OCI-LY7 (cell line): ENCODE measurements around the gene MRPS17. TPM values are rescaled to one million over a fixed set of nuclear protein-coding genes. Genes with fewer than 3 reads are reported as not detected.

ENCODE experiments used
- Bru-seq: library from RNA; stranded (reverse); fragments of 400-500 nt; gene quantifications from one replicate; lab custom pipeline; 2021; lab: Mats Ljungman, UMichigan
- BruChase-seq, 2 experiments: library from RNA; stranded (reverse); fragments of 400-500 nt; gene quantifications; one replicate each; lab custom pipeline; 2021; lab: Mats Ljungman, UMichigan
- BruUV-seq: library from RNA; stranded (reverse); fragments of 400-500 nt; replicated peaks from 2 replicates; lab custom pipeline; 2021; lab: Mats Ljungman, UMichigan
- CTCF ChIA-PET: fragments of 300-600 bp; sonication (Branson Sonifier 250); formaldehyde crosslinking; loops from one replicate; lab custom pipeline; 2022; ENCODE audit warnings: antibody characterized with exemption; ENCODE audit not compliant: unreplicated experiment; lab: Charles Lee
- POLR2A ChIA-PET: fragments of 300-600 bp; sonication (Branson Sonifier 250); formaldehyde crosslinking; loops from one replicate; lab custom pipeline; 2022; ENCODE audit warnings: antibody characterized with exemption; lab: Charles Lee
- DNase-seq: peaks from one replicate; pipeline ENCODE4 v3.0.0-alpha.2; 2015; ENCODE audit warnings: low spot score
- H2AFZ ChIP-seq: fragments of 200-600 bp; sonication (generic), shearing (Covaris generic); 2 replicates; pipeline ENCODE4 v1.6.1; 2014; ENCODE audit warnings: mild to moderate bottlenecking, antibody characterized with exemption, low read length, moderate library complexity
- H3K27ac ChIP-seq: fragments of 200-600 bp; sonication (generic); 2 replicates; pipeline ENCODE4 v1.5.1; 2014; ENCODE audit warnings: mixed run types, low read depth, mild to moderate bottlenecking, moderate library complexity, low read length, inconsistent platforms; ENCODE audit not compliant: poor library complexity, severe bottlenecking
- H3K36me3 ChIP-seq: fragments of 200-600 bp; sonication (generic); 2 replicates; pipeline ENCODE4 v1.6.1; 2014; ENCODE audit warnings: mild to moderate bottlenecking, antibody characterized with exemption, low read length, moderate library complexity, mixed read lengths; ENCODE audit not compliant: insufficient read depth
- H3K4me1 ChIP-seq: fragments of 200-600 bp; sonication (generic); 2 replicates; pipeline ENCODE4 v1.5.1; 2014; ENCODE audit warnings: mild to moderate bottlenecking, low read length; ENCODE audit not compliant: insufficient read depth, poor library complexity, severe bottlenecking
- H3K4me2 ChIP-seq: fragments of 200-600 bp; sonication (generic); 2 replicates; pipeline ENCODE4 v1.6.1; 2014; ENCODE audit warnings: mild to moderate bottlenecking, low read length
- H3K4me3 ChIP-seq: fragments of 200-600 bp; sonication (generic); 2 replicates; pipeline ENCODE4 v1.5.1; 2014; ENCODE audit warnings: mild to moderate bottlenecking, low read depth, low read length; ENCODE audit not compliant: poor library complexity, severe bottlenecking
- H3K79me2 ChIP-seq: fragments of 200-600 bp; sonication (generic); 2 replicates; pipeline ENCODE4 v1.6.1; 2016; ENCODE audit warnings: low read depth, mild to moderate bottlenecking, low read length, moderate library complexity, mixed read lengths; ENCODE audit not compliant: insufficient read depth
- H3K9me2 ChIP-seq: fragments of 200-600 bp; sonication (generic); 2 replicates; pipeline ENCODE4 v1.6.1; 2016; ENCODE audit warnings: mild to moderate bottlenecking, low read length, mixed read lengths; ENCODE audit not compliant: insufficient read depth
- H3K9me3 ChIP-seq: fragments of 200-600 bp; sonication (generic); 2 replicates; pipeline ENCODE4 v1.6.1; 2014; ENCODE audit warnings: mild to moderate bottlenecking, mixed run types, low read length, mixed read lengths
- H4K20me1 ChIP-seq: fragments of 200-600 bp; sonication (generic); 2 replicates; pipeline ENCODE4 v1.6.1; 2014; ENCODE audit warnings: mild to moderate bottlenecking, antibody characterized with exemption, low read length, moderate library complexity, mixed read lengths; ENCODE audit not compliant: insufficient read depth
- EZH2phosphoT487 ChIP-seq: fragments of 200-600 bp; sonication (generic); IDR thresholded peaks from 2 replicates; pipeline ENCODE4 v1.6.1; 2018; ENCODE audit warnings: low read depth, borderline replicate concordance, mild to moderate bottlenecking, mixed run types, antibody characterized with exemption, low read length, moderate library complexity, mixed read lengths
- intact Hi-C: fragments of 100-400 bp; cut with micrococcal nuclease; formaldehyde crosslinking; loops from one replicate; pipeline ENCODE4 v1.10.0; 2022; ENCODE audit not compliant: unreplicated experiment
- long read RNA-seq: library from polyadenylated mRNA; stranded (forward); transcript quantifications from one replicate; pipeline ENCODE4 v2.0.0, GENCODE V29; 2022
- total RNA-seq, 2 experiments: library from RNA; depleted of rRNA in 1 of 2; stranded (reverse); fragments of >200 nt in 1 of 2; shearing (Covaris generic) in 1 of 2; gene quantifications; 2 replicates each; pipeline ENCODE4 v1.2.3, GENCODE V29; 2014 to 2022
- TF ChIP-seq, protein P1 (sequence below): fragments of 200-600 bp; sonication (generic); conservative IDR thresholded peaks from 2 replicates; pipeline ENCODE4 v1.5.1; 2014; ENCODE audit warnings: mild to moderate bottlenecking, antibody characterized with exemption, low read length, moderate library complexity, mixed read lengths

Gene MRPS17
- total RNA-seq (2014; rRNA removed; shearing (Covaris generic)) (24.9 and 27.8 TPM in 2 replicates), total RNA-seq (2022) (18.0 and 23.2 TPM in 2 replicates), Bru-seq, nascent RNA (percentile 73 among the genes with signal in this experiment), BruChase-seq, experiment 1, labeled RNA remaining after a 6-hour chase (percentile 80 among the genes with signal in this experiment), BruChase-seq, experiment 2, labeled RNA remaining after a 2-hour chase (percentile 88 among the genes with signal in this experiment)
- long read RNA-seq, transcript MRPS17-201 (3 exons, 1,845 nt): major isoform, 18 of 29 reads
- long read RNA-seq, partial matches to known transcripts: 4 of 29 reads
- long read RNA-seq, other reads (novel, unspliced or antisense): 7 of 29 reads

DNA sequence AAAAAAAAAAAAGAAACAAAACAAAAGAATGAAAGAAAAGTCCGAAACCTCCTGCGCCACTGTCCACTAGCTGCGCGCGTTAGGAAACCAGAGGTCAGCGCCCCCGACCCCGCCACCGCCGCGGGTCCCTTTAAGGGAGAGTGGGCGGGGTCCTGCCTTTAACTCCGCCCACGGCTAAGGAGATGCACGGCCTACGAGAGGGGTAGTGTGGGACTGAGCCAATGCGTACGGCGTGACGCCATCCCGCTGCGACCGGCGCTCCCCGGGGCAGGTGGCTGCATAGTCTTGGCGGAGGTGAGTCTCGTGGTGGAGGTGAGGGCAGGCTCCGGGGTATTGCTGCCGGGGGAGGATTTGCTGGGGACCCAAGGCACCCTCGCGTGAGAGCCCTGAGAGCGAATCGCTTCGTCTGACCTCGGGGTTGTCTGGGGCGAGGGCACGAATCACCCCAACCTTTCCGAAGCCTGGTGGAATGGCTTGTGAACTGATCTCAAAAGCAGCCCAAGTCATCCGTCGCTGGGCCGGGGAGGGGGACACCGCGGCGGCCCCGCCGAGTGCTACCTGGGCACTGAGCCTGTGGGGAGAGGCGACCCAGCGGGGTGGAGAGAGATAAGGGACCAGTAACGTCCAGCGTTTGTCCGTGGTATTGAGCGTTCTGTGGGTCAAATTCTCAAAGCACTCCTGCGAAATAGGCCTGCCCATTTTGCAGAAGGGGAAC lies at the start of gene MRPS17:
Gene MRPS17 (plus strand): TSS at position 241 of the 715 bp plus-strand sequence. CDS start 1,319 bp downstream, outside the sequence.
- Histone ChIP-seq H3K9me3 (no peaks in the 10 kb centered on the region), H3K79me2 (peaks cover 18% of the 10 kb centered on the region), H3K27ac (peak within 1 kb of the TSS; percentile 10), H3K36me3 (peaks cover 34% of the 10 kb centered on the region), H3K4me2 (peak within 1 kb of the TSS; percentile 81), H3K9me2 (no peaks in the 10 kb centered on the region), H3K4me1 (peaks cover 7% of the 10 kb centered on the region), H3K4me3 (peak within 1 kb of the TSS; percentile 95), H2AFZ (peak within 1 kb of the TSS; percentile 58; the same call in 1 of the 2 replicates), H4K20me1 (no peaks in the 10 kb centered on the region)
- DNase-seq: peak; percentile 94
- ChIA-PET POLR2A (interaction anchor here (0.6 to 1.1 kb wide), 4 partner anchors 24 to 390 kb away, joined by 3 to 4 read pairs (median 4); no protein-coding TSS in a partner anchor), CTCF (no interaction called here)
- intact Hi-C loops: loop anchor here (2.0 kb wide), 1 partner anchor 65 kb away; the partner anchor contains the start of gene ZNF713
- TF ChIP-seq, protein P1, sequence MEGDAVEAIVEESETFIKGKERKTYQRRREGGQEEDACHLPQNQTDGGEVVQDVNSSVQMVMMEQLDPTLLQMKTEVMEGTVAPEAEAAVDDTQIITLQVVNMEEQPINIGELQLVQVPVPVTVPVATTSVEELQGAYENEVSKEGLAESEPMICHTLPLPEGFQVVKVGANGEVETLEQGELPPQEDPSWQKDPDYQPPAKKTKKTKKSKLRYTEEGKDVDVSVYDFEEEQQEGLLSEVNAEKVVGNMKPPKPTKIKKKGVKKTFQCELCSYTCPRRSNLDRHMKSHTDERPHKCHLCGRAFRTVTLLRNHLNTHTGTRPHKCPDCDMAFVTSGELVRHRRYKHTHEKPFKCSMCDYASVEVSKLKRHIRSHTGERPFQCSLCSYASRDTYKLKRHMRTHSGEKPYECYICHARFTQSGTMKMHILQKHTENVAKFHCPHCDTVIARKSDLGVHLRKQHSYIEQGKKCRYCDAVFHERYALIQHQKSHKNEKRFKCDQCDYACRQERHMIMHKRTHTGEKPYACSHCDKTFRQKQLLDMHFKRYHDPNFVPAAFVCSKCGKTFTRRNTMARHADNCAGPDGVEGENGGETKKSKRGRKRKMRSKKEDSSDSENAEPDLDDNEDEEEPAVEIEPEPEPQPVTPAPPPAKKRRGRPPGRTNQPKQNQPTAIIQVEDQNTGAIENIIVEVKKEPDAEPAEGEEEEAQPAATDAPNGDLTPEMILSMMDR: no peak
- TF ChIP-seq EZH2phosphoT487: no peak
- TSS peak; percentile 65 for BruUV-seq

DNA sequence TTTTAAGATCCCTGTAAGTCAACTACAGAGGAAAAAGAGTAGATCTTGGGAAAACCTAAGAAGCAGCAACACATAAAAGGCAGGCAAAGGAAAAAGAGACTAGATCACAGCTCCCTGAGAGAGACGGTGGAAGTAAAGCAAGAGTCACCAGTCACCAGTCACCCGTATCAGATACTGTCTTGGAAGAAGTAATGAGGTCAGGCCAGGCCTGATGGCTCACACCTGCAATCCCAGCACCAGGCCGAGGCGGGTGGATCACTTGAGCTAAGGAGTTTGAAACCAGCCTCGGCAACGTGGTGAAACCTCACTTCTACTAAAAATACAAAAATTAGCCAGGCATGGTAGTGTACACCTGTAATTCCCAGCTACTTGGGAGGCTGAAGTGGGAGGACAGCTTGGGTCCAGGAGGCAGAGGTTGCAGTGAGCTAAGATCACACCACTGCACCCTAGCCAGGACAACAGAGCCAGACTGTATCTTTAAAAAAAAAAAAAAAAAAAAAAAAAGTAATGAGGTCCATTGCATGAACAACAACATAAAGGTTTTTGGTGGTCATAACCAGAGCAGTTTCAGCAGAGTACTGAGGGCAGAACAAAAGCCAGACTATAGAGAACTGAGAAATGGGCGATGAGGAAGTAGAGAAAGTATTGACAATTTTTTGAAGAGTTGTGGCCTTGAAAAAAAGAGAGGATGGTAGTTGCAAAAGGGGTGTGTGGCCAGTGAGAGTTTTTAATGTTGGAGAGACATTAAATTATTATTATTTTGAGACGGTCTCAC lies 47.5 kb upstream of the MRPS17 start:
- Histone ChIP-seq H3K4me3 (no peak overlapping the region), H3K27ac (peak overlapping the region; percentile 76), H2AFZ (peak overlapping the region; percentile 60), H3K9me2 (no peaks in the 10 kb centered on the region), H3K36me3 (no peaks in the 10 kb centered on the region), H3K4me1 (peaks cover 46% of the 10 kb centered on the region), H3K9me3 (peaks cover 3% of the 10 kb centered on the region; the same call in 1 of the 2 replicates), H4K20me1 (no peaks in the 10 kb centered on the region), H3K4me2 (peak overlapping the region; percentile 44; the same call in 1 of the 2 replicates), H3K79me2 (no peaks in the 10 kb centered on the region)
- TF ChIP-seq, protein P1: no peak
- TF ChIP-seq EZH2phosphoT487: no peak
- ChIA-PET POLR2A (interaction anchor here (1.0 kb wide), 1 partner anchor 24 kb away, joined by 3 read pairs; no protein-coding TSS in a partner anchor), CTCF (no interaction called here)
- DNase-seq: peak; percentile 59
- intact Hi-C loops: loop anchor here (5.0 to 10.0 kb wide), 2 partner anchors 58 to 329 kb away; partner anchors contain the start of genes NIPSNAP2 and VOPP1
- no TSS peak for BruUV-seq
